HG03442 (cell line): ENCODE measurements around the gene ADAMTSL3.

Source experiments
- ATAC-seq: cut with Tn5 transposase; IDR thresholded peaks from one replicate; pipeline ENCODE4 v1.9.1; 2021; ENCODE audit warnings: mild to moderate bottlenecking, moderate library complexity; ENCODE audit not compliant: unreplicated experiment

Gene ADAMTSL3

DNA sequence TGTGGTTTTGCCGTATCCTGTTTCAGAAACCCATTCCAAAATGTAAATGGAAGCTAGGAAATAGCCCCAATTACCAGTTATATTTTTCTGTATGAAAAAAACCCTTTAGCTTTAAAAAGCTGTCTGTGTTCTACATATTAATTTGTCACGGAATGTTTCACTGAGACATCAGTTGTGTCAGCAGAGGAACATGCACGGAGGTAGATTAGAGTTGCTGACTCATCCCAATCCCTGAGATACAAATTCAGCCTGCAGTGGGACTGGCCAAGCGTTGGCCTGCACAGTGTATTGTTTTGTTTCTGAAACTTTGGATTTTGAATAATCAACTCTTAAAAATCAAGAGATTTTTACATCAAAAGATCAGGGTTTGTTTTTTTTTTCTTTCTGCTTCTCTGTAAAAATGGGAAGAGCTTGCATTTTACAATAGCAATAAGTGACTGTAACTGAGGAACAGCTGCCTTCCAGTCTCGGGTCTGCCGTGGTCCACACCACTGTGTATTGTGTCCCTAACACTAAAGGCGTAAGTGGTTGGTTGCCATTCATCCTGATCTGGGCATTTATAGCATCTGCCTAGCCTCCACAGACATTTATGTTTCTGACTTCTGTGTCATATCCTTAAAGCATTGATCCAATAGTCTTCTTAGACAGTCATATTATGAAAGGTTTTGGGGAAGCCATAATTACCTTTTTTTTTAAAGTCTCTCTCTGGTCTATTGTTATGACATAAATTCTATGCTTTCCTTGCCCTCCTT lies 218.1 kb downstream of the ADAMTSL3 start:
- ATAC-seq = peak; percentile 80

DNA sequence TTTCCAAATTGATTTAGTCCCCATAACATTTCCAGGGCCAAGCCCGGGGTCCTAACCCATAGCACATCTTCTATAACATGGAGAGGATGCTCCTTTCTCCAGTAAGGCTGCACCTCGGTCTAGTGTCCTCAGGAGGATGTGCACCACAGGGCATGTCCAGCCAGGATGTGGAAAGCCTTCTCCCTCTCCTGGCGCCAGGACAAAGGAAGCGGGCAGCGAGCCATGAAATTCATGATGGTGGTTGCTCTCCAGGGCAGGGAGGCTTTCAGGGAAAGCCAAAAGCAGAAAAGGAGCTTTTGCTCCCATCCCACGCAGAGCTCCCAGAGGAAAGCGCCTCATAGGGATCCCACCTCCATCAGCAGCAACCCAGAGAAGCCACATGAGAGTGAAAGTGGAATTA lies 220.0 kb downstream of the ADAMTSL3 start:
- no peak for ATAC-seq

DNA sequence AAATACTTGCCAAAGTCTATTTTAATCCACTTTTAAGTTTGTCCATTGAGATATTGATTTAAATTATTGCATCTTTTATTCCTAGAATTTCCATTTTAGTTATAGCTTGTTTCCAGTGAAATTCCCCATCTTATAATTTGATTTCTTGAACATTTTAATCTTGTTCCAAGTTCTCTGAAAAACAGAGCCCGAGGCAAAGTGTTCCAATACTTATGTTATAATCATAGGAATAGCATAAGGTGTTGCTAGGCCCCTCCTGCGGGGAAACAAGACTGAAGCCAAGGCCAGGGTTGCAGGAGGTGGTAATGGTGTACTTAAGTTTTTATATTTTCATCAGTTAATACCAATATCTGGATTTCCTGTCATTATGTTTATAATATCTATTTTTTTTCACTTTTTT lies 226.6 kb downstream of the ADAMTSL3 start:
- no peak for ATAC-seq

DNA sequence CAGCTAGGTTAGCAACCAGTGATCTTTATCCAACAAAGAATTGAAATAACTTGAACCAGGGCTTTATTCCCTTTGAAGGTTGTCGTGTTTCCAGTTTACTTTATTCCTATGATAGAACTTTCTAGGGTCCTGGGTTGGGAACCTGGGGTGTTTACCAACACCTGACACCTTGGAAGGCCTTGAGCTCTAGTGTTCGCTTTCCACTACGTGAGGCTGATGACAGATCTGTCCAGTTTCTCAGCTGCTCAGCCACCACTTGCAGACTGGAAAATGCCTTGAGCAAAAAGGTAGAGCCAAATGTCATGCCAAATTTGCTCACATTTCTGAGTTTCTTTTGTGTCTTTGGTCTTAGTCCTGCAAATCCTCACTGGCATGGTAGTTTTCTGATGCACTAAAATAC lies 227.2 kb downstream of the ADAMTSL3 start:
- no peak for ATAC-seq

DNA sequence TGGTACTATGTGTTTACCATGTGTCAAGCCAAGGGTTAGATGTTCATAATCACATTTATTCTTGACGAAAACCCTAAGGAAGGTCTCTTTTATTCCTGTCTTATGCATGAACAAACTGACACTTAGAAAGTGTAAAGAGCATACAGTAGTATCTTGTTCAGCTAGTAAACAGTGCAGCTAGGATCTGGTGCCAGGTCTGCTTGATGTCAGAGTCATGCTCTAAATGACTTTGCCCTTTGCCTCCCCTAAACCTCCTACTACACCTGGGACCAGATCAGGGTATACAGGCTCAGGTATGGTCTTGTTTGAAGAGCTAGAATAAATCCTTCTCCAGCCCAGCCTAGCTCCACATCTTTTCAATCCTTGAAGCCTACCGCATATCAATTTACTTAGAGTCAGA lies 232.4 kb downstream of the ADAMTSL3 start:
- ATAC-seq = no peak

DNA sequence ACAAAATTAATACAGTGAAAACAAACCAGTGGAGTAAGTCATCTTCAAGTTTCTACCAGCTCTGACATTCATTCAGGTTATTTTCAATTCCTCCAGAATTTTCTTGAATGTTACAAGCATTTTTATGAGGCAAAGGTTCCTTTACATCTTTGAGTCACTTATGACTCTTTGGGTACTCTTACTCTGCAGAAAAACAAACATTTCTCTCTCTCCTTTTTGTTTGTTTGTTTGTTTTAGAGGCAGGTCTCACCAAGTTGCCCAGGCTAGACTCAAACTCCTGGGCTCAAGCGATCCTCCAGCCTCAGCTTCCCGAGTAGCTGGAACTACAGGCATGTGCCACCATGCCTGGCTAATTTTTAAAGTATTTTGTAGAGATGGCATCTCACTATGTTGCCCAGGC lies 233.5 kb downstream of the ADAMTSL3 start:
- no peak for ATAC-seq

DNA sequence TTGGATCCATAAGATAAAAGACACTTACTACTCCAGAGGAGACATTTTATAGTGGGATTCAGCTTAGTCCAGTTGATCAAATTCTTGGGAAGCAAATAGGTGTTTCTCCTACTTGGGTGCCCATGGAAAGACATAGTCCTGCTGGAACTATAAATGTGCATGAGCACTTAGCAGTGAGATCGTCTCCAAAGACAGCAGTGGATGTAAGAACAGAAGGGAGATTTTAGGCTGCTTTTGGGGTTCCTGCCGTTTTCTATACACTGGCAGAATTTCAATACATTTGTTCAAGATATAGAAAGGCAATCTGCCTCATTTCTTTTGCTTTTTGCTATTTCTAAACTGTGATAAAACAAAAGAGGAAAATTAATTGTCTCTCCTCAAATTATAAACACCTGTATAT lies 234.0 kb downstream of the ADAMTSL3 start:
- no peak for ATAC-seq

DNA sequence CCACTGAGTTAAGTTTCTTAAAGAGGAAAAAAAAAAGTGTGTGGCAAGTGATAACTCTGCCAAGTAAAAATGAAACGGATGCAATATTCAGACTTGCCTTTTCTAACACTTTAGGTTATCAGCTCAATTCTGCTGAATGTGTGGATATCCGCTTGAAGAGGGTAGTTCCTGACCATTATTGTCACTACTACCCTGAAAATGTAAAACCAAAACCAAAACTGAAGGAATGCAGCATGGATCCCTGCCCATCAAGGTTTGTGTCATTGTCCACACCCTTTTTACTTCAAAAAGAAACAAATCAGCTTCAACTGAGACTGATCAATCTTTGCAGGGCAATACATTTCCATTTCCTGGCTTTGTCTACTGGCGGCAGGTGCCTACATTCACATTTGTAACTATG lies 236.1 kb downstream of the ADAMTSL3 start:
- no peak for ATAC-seq

DNA sequence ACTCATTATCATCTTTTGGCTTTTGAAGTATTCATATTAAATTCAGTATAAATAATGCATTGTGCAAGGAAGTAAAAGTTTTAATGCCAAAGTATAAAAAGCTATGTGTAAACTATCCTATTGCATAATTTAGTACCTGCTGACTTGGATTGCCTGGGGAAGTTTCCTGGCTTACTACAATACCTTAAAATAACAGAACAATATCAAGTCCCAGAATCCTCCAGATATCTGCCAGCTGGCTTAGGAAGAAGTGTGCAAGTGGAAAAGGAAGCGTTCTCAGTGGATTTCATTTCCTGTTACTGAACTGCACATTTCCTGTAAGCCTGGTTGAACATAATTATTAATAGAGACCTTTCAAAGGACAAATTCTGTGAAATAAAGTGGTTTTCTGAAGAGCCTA lies 236.7 kb downstream of the ADAMTSL3 start:
- ATAC-seq = no peak

DNA sequence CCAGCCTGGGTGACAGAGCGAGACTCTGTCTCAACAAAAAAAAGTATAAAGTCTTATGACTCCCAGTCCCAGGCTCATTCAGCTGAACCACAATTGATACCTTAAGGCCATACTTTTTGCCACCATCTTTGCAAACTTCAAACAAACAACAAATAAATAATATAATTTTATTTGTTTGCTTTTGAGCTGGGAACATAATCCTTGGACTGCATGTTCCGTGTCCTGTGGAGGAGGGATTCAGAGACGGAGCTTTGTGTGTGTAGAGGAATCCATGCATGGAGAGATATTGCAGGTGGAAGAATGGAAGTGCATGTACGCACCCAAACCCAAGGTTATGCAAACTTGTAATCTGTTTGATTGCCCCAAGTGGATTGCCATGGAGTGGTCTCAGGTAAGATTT lies 238.6 kb downstream of the ADAMTSL3 start:
- ATAC-seq = no peak

DNA sequence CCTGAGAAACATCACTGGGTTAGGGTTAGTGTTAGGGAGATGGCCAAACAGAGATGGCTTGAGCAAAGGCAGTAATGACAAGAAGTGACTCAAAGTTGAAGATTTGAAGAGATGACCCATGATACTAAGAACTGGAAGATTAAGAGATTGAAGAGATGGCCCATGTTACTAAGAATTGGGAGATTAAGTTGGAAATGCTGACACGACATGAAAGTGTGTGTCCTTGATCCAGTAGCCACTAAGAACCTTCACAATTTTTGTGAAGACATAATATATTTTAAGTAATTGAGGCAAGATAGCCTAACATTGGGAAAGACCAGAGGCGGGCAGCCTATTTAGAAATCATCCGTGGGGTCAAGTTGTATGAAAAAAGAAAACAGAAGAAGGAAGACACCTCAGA lies 239.4 kb downstream of the ADAMTSL3 start:
- no peak for ATAC-seq

DNA sequence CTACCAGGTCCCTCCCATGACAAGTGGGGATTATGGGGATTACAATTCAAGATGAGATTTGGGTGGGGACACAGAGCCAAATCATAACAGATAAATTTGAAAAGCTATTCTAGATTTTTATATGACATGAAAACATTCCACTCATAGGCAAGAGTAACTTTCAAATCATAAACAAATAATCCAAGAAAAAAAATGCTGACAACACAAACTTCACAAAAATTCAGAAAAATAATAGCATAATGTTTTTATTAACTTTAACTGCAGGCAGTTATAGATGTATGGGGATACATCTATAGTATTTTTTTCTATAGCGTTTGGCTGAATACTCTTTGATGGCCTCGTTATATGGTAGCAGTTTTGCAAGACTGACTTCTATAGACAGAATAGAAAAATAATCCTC lies 243.1 kb downstream of the ADAMTSL3 start:
- no peak for ATAC-seq

DNA sequence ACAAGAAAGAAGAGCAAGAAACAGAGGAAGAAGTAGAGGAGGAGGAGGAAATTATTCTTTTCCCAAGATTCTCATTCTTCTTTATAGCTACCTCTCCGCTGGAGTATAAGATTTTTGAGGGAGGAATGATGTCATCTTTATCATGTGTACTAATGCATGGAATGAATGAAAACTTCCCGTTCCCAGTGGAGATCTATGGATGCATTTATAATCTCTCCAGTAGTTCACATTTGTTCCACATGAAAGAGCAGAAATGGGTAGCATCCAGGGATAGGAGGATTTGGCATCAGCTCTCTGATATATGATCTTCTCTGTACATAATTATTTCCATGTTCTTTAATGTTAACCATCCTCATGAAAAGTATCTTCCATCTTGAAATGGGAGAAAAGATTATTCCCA lies 244.4 kb downstream of the ADAMTSL3 start:
- ATAC-seq = no peak

DNA sequence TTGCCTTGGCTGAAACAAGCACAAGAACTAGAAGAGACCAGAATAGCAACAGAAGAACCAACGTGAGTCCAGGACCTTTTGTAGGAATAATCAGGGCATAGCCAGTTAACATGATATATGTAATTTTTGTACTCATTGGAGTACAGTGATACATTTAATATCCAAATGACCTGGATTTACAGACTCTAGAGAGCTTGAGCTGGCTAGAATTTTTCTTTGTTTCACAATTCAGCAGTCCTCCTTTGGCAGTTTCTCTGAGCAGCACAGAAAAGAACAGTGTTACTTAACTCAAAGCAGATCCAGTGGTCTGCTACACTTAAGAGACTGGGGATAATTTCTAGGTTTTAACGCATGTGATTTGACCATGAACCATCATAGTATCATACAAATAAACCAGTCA lies 245.7 kb downstream of the ADAMTSL3 start:
- no peak for ATAC-seq

DNA sequence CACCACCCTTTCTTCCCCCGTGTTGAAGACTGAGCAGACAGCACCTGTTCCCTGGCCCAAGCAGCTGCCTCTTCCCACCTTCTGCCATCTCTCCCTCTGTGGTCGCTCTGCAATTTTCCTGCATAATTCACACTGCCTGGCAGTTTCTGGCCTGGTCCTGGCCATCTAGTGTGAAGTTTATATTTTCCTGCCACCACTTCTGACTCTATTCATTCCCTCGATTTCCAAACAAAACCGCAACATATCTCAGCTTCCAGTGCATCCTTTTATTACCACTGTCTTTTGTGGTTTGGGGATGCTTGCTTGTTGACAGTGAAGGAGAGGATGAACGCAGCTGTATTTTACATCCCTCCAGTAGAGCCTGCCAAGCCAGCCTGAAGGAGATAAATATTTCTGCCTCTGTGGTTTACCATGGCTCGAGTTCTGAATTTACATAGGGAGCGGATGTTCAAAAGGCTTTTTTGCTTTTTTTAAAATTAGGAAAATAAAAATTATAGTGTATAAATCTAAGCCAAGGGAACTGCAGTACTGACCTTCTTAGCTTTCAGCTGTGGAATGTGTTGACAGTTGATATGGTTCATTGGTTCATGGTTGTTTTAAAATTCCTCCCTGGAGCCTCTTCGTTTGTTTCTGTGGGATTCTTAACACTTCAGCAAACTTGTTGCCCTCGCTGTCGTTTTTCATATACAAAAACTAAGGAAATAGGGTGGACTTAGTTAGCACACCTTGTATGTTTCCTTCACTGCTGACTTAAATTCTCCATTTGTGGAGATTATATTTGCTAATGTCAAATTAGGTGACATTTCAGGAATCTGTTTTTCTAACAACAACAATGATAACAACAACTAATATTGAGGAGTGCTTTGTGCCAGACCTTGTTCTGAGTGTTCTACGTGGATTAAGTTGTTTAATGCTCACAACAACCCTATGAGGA lies 250.5 kb downstream of the ADAMTSL3 start:
- ATAC-seq = no peak

DNA sequence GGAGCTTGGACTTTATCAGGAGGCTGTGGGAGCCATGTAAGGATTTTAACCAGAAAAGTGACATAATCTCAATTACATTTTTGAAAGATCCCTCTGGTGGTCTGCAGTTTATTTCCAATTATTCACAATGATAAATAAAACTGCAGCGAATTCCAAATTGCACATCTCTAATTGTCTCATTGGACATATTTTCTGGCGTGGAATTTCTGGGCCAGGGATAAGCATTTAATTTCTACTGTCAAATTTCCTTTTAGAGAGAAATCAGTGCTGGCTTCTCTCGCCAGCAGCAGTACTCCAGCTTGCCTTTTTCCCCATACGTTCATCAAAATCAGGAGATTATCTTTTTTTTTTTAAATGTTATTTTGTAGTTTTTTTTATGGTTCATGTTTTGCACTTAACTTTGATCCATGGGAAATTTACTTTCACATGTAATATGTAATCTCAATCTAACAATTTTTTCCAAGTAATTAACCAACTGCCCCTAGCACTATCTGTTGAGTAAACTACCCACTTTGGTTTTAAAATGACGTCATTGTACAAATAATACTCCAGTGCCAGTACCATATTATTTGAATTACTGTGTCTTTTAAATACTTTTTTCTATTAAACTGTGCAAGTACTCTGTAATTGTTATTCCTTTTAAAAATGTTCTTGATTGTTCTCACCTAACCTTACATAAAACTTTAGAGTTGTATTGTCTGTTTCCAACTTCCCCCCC lies 251.8 kb downstream of the ADAMTSL3 start:
- no peak for ATAC-seq

DNA sequence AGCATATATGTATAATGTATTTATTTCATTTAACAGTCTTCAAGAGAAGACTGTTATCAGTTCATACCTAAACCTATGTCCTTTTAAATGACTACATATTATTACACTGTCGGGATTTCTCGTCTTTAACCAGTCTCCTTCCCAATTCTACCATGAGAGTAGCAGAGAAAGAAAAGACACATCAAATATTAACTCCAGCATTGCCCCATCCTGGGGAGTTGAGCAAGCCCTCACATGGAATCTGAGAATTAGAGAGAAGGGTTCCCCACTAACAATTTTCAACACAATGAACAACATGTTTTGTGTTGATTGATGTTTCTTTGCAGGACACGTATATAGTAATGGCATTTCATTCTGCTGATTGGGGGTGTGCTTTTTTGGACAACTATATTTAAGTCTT lies 257.4 kb downstream of the ADAMTSL3 start:
- ATAC-seq = no peak

DNA sequence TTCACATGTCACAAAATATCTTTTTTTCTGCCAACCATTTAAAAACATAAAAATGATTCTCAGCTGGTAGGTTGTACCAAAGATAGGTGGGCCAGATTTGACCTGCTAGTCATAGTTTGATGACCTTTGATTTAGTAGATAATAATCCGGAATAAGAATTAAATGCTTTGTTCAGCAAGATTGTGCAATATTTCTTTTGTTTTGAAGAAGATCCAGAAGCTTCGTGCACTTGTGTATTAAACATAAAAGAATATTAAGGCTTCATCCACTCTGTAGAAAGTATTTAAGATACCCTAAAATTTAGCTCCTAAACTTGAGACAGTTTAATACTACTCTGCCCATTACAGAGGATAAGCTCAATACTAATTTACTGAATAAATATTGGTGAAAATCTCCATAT lies 258.4 kb downstream of the ADAMTSL3 start:
- ATAC-seq = no peak

DNA sequence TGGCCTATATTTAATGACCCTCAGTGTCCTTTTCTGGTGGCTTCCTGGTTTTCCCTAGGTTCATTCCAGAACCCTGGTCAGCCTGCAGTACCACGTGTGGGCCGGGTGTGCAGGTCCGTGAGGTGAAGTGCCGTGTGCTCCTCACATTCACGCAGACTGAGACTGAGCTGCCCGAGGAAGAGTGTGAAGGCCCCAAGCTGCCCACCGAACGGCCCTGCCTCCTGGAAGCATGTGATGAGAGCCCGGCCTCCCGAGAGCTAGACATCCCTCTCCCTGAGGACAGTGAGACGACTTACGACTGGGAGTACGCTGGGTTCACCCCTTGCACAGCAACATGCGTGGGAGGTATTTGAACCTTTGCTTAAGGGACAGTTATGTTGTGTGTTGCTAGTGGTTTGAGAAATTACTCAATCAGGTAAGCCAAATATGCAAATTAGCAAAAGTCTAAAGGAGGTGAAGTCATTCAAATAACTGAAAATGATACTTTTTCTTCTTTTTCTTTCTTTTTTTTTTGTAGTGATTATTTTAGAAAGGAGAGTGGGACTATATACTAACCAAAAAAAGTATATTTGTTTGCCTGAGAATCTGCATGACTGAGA lies 259.2 kb downstream of the ADAMTSL3 start:
- no peak for ATAC-seq

DNA sequence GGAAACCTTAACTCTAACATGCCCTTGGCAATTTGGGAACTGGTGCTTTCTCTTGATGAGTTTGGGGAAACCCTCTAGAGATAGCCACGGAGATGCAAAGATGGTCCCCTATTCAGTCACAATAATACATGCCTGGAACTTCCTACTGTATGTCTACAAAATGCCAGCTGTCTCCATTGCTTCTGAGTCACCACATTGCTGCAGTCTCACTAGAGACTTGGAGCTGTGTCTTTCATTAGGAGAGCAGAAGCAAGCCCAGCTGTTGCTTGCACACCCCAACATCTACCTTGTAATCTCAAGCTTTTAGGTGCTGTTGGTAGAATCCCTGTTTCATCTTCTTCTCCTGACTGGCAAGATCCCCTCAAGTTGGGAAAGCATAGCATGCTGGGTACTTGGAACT lies 261.0 kb downstream of the ADAMTSL3 start:
- ATAC-seq = no peak

DNA sequence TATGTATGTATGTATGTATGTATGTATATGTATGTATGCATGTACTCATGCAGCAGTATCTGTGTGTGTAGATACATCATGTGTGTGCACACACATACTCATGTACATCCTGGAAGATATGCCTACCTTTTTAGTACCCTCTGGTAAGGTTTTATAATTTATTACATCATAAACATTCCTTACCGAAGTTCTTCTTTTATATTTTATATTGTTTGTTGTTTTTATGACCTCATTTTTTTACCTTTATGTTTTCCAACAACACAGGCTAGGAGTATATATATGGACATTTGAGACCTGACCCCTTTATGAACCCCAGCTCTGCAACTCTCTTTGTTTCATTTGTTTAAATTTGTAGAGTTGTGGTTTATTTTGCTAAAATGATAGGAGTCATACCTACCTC lies 263.5 kb downstream of the ADAMTSL3 start:
- ATAC-seq = no peak
